Glutamatergic neuron (in vitro differentiated cells): ENCODE measurements around the gene CYBC1. TPM values are rescaled to one million over a fixed set of nuclear protein-coding genes. Genes with fewer than 3 reads are reported as not detected.
"Not testable (repeated sequence)": the region's sequence is repeated elsewhere in the genome, so short reads cannot be mapped to it uniquely, and the experiment has no call there.

ENCODE experiments used
- DNase-seq: peaks from one replicate; pipeline ENCODE4 v3.0.0; 2022
- H3K27ac Mint-ChIP-seq: one replicate; pipeline ENCODE4 v1.8.0; 2020; ENCODE audit warnings: mild to moderate bottlenecking, mixed read lengths, inconsistent platforms; ENCODE audit not compliant: unreplicated experiment
- H3K27me3 Mint-ChIP-seq: one replicate; pipeline ENCODE4 v1.8.0; 2020; ENCODE audit warnings: mild to moderate bottlenecking, moderate library complexity, mixed read lengths, inconsistent platforms; ENCODE audit not compliant: unreplicated experiment
- H3K36me3 Mint-ChIP-seq: one replicate; pipeline ENCODE4 v1.8.0; 2020; ENCODE audit warnings: mild to moderate bottlenecking, mixed read lengths, inconsistent platforms; ENCODE audit not compliant: unreplicated experiment
- H3K4me1 Mint-ChIP-seq: one replicate; pipeline ENCODE4 v1.8.0; 2020; ENCODE audit warnings: mild to moderate bottlenecking, low read depth, mixed read lengths, inconsistent platforms; ENCODE audit not compliant: unreplicated experiment
- H3K4me3 Mint-ChIP-seq: one replicate; pipeline ENCODE4 v1.8.0; 2020; ENCODE audit warnings: mild to moderate bottlenecking, mixed read lengths, inconsistent platforms; ENCODE audit not compliant: unreplicated experiment
- H3K9me3 Mint-ChIP-seq: one replicate; pipeline ENCODE4 v1.8.0; 2020; ENCODE audit warnings: mild to moderate bottlenecking, moderate library complexity, mixed read lengths, inconsistent platforms; ENCODE audit not compliant: unreplicated experiment
- total RNA-seq: library from RNA; stranded (reverse); fragmentation: NEBNext Ultra II Directional; extraction: Animal tissue kit (Norgen Biotek cat#: 25700); gene quantifications from one replicate; pipeline ENCODE4 v1.2.1, GENCODE V29; 2021; ENCODE audit not compliant: unreplicated experiment
- TF ChIP-seq, protein P1 (sequence below): fragments of 200-600 bp; sonication (generic); IDR thresholded peaks from one replicate; pipeline ENCODE4 v1.5.0; 2021; ENCODE audit not compliant: partially characterized antibody, unreplicated experiment

Gene CYBC1
- total RNA-seq, 1 donor from 2014 or later: 134 TPM

DNA sequence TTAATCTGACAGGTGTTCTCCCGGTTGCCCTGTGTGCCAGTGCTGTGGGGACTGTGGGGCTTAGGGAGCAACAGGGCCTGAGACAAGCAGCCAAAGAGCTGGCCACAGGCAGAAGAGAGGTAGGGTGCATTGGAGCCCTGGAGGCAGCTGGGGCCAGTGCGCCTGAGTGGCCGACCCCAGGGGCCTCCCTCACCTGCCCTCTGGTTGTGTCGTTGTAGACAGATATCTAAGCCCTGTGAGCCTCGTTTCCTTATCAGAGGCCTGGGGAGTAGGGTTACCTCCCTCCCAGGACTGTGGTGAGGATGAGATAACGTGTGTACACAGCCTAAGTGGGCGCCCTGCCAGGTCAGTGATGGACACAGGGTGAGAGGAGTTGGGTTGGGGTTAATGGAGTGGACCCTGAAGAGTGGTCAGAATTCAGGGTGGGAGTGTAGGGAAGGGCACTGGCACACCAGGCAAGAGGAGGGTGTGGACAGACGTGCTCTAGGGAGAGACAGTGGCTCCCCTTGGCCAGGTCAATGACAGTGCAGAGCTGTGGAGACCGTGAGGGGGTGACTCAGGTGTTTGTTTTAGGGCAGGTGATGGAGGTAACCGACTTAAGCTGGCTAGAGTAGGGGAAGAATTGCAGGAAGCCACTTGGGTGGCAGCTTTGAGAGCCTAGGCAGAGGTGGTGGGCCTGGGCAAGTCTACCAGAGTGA lies 11.4 kb upstream of the CYBC1 start:
- no peak overlapping the region for H3K4me3 Mint-ChIP-seq
- TF ChIP-seq, protein P1, sequence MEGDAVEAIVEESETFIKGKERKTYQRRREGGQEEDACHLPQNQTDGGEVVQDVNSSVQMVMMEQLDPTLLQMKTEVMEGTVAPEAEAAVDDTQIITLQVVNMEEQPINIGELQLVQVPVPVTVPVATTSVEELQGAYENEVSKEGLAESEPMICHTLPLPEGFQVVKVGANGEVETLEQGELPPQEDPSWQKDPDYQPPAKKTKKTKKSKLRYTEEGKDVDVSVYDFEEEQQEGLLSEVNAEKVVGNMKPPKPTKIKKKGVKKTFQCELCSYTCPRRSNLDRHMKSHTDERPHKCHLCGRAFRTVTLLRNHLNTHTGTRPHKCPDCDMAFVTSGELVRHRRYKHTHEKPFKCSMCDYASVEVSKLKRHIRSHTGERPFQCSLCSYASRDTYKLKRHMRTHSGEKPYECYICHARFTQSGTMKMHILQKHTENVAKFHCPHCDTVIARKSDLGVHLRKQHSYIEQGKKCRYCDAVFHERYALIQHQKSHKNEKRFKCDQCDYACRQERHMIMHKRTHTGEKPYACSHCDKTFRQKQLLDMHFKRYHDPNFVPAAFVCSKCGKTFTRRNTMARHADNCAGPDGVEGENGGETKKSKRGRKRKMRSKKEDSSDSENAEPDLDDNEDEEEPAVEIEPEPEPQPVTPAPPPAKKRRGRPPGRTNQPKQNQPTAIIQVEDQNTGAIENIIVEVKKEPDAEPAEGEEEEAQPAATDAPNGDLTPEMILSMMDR: no peak
- H3K4me1 Mint-ChIP-seq: peaks cover 9% of the 10 kb centered on the region
- peaks cover 3% of the 10 kb centered on the region for H3K27me3 Mint-ChIP-seq
- DNase-seq: no peak
- H3K27ac Mint-ChIP-seq: no peak overlapping the region
- peaks cover 13% of the 10 kb centered on the region for H3K9me3 Mint-ChIP-seq
- H3K36me3 Mint-ChIP-seq: peaks cover 4% of the 10 kb centered on the region

GRCh38 chr17:82459936-82460335 lies 9.4 kb upstream of the CYBC1 start:
- not testable (repeated sequence) for H3K27me3 Mint-ChIP-seq, H3K27ac Mint-ChIP-seq, H3K4me1 Mint-ChIP-seq, H3K36me3 Mint-ChIP-seq, DNase-seq
- peaks cover 13% of the 10 kb centered on the region for H3K9me3 Mint-ChIP-seq
- H3K4me3 Mint-ChIP-seq: peak overlapping the region; percentile 98

GRCh38 chr17:82458885-82459424 lies 8.4 kb upstream of the CYBC1 start:
- Mint-ChIP-seq H3K27ac (peak overlapping the region; percentile 95), H3K9me3 (peaks cover 13% of the 10 kb centered on the region), H3K4me1 (peaks cover 9% of the 10 kb centered on the region), H3K27me3 (peaks cover 3% of the 10 kb centered on the region), H3K36me3 (no peaks in the 10 kb centered on the region), H3K4me3 (peak overlapping the region; percentile 98)
- TF ChIP-seq, protein P1: no peak
- DNase-seq: peak; percentile 48

DNA sequence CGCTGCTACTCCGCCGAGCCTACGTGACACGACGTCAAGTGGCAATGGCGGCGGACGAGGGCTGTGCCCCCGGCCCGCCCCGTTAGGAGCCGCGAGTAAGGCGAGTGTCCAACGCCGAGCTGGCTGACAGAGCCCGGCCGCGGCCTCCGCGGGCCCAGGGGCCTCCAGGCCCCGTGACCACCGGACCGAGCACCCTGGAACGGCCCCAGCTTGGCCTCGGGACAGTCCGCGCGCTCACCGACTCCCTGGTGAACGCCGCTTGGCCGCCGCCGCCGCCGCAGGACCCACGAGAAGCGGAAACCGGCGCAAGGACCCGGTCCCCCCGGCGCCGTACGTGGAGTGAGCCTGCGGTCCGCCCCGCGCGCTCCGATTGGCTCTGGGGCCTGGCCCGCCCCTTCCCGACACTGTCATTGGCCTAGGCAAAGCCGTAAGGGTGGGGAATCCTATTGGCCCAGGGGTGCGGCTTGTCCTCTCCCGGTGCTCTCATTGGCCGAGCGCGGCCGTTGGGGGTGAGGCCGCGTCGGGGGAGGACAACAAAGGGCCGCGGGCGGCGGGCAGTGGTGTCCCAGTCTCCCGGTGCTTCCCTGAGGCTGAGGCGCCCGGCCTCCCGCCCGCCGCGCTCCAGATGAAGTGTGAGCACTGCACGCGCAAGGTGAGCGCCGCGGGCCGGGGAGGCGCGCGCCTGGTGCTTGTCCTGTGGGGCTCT lies 7.8 kb upstream of the CYBC1 start, which contains the start of gene NARF:
Gene NARF (plus strand): TSS at position 563 of the 706 bp plus-strand sequence. CDS start 63 bp downstream, at position 626.
- H3K4me3 Mint-ChIP-seq: peak within 1 kb of the TSS; percentile 98
- H3K27me3 Mint-ChIP-seq: peaks cover 3% of the 10 kb centered on the region
- TF ChIP-seq, protein P1: no peak
- DNase-seq: peak; percentile 97
- peak within 1 kb of the TSS; percentile 98 for H3K27ac Mint-ChIP-seq
- H3K9me3 Mint-ChIP-seq: peaks cover 11% of the 10 kb centered on the region
- H3K36me3 Mint-ChIP-seq: no peaks in the 10 kb centered on the region
- peaks cover 9% of the 10 kb centered on the region for H3K4me1 Mint-ChIP-seq

DNA sequence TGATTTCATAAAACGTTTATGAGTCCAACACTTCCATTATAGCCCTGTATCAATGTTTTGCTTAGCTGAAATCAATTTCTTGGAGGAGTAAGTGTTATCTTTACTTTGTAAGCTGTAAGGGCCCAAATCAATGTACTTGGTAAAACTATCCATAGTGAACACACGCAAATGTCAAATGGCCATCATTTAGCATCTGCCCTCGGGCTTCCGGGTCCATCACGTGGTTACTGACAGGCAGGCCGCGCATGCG lies 7.3 kb upstream of the CYBC1 start:
- peaks cover 9% of the 10 kb centered on the region for H3K4me1 Mint-ChIP-seq
- H3K27me3 Mint-ChIP-seq: peaks cover 3% of the 10 kb centered on the region
- no peaks in the 10 kb centered on the region for H3K36me3 Mint-ChIP-seq
- H3K9me3 Mint-ChIP-seq: peaks cover 11% of the 10 kb centered on the region
- TF ChIP-seq, protein P1: no peak
- H3K27ac Mint-ChIP-seq: peak overlapping the region; percentile 98
- DNase-seq: no peak
- H3K4me3 Mint-ChIP-seq: peak overlapping the region; percentile 86
